Measurements from ENCODE around the gene RSPH3. TPM values are rescaled to one million over a fixed set of nuclear protein-coding genes. Genes with fewer than 3 reads are reported as not detected.
"Not testable (repeated sequence)": the region's sequence is repeated elsewhere in the genome, so short reads cannot be mapped to it uniquely, and the experiment has no call there.

The RSPH3 gene
- polyA plus RNA-seq, 1 experiment, result 2.3 TPM

GRCh38 chr6:159039885-159040258 lies 39.9 kb upstream of the RSPH3 start:
- no peak for TF ChIP-seq CTCF (IDR thresholded peaks at IDR 0.05; ENCODE audit: insufficient read depth, low read depth, low read length)
- POLR2A ChIA-PET, result no interaction called here
- Histone ChIP-seq H3K4me3 (ENCODE audit: low read depth, low read length) (no peak overlapping the region), H3K36me3 (ENCODE audit: control insufficient read depth, insufficient read depth, low read length) (no peaks in the 10 kb centered on the region), H3K27me3 (ENCODE audit: control insufficient read depth, insufficient read depth, low read length) (peaks cover 6% of the 10 kb centered on the region)
- CTCF ChIA-PET, result interaction anchor here (1.2 to 4.1 kb wide), 6 partner anchors 65 to 95 kb away, joined by 3 to 25 read pairs (median 8); no protein-coding TSS in a partner anchor
- no peak for DNase-seq (ENCODE audit: low read depth)

GRCh38 chr6:159038914-159039884 lies 39.2 kb upstream of the RSPH3 start:
- TF ChIP-seq CTCF (IDR thresholded peaks at IDR 0.05; ENCODE audit: insufficient read depth, low read depth, low read length), result no peak
- no peak overlapping the region for H3K4me3 ChIP-seq (ENCODE audit: low read depth, low read length)
- ChIA-PET POLR2A (no interaction called here), CTCF (interaction anchor here (0.7 to 4.1 kb wide), 8 partner anchors 28 to 96 kb away, joined by 3 to 25 read pairs (median 5); no protein-coding TSS in a partner anchor)
- DNase-seq (ENCODE audit: low read depth), result peak; percentile 51
- H3K36me3 ChIP-seq (ENCODE audit: control insufficient read depth, insufficient read depth, low read length), result no peaks in the 10 kb centered on the region
- H3K27me3 ChIP-seq (ENCODE audit: control insufficient read depth, insufficient read depth, low read length), result peaks cover 6% of the 10 kb centered on the region; the same call in 1 of the 2 replicates

- POLR2A ChIA-PET; H3K36me3 ChIP-seq (ENCODE audit: control insufficient read depth, insufficient read depth, low read length); DNase-seq (ENCODE audit: low read depth); H3K4me3 ChIP-seq (ENCODE audit: low read depth, low read length); H3K27me3 ChIP-seq (ENCODE audit: control insufficient read depth, insufficient read depth, low read length): not testable (repeated sequence)
- CTCF ChIA-PET, result interaction anchor here (0.7 to 3.3 kb wide), 4 partner anchors 27 to 97 kb away, joined by 3 to 18 read pairs (median 10); no protein-coding TSS in a partner anchor
Measured at GRCh38 chr6:159038318-159038717, 38.3 kb upstream of the RSPH3 start.

GRCh38 chr6:159037756-159038290 lies 37.8 kb upstream of the RSPH3 start:
- POLR2A ChIA-PET, result no interaction called here
- Histone ChIP-seq H3K4me3 (ENCODE audit: low read depth, low read length) (no peak overlapping the region), H3K27me3 (ENCODE audit: control insufficient read depth, insufficient read depth, low read length) (0 out of 2 replicates have a peak, but pooled peaks cover 4% of the 10 kb centered on the region), H3K36me3 (ENCODE audit: control insufficient read depth, insufficient read depth, low read length) (no peaks in the 10 kb centered on the region)
- no peak for DNase-seq (ENCODE audit: low read depth)
- TF ChIP-seq CTCF (IDR thresholded peaks at IDR 0.05; ENCODE audit: insufficient read depth, low read depth, low read length), result no peak
- CTCF ChIA-PET, result interaction anchor here (1.9 to 3.3 kb wide), 3 partner anchors 29 to 97 kb away, joined by 7 to 18 read pairs (median 14); no protein-coding TSS in a partner anchor

GRCh38 chr6:159036673-159037072 lies 36.7 kb upstream of the RSPH3 start:
- DNase-seq (ENCODE audit: low read depth), result no peak
- CTCF ChIA-PET, result interaction anchor here (1.6 kb wide), 1 partner anchor 68 kb away, joined by 6 read pairs; no protein-coding TSS in a partner anchor

More at GRCh38 chr6:159036673-159037072, 36.7 kb upstream of the RSPH3 start:
- Histone ChIP-seq H3K36me3 (ENCODE audit: control insufficient read depth, insufficient read depth, low read length) (no peaks in the 10 kb centered on the region), H3K27me3 (ENCODE audit: control insufficient read depth, insufficient read depth, low read length) (0 out of 2 replicates have a peak, but pooled peaks cover 4% of the 10 kb centered on the region), H3K4me3 (ENCODE audit: low read depth, low read length) (no peak overlapping the region)
- POLR2A ChIA-PET, result interaction anchor here (0.5 kb wide), 1 partner anchor 8 kb away, joined by 3 read pairs; the partner anchor contains the start of gene TAGAP
- no peak for TF ChIP-seq CTCF (IDR thresholded peaks at IDR 0.05; ENCODE audit: insufficient read depth, low read depth, low read length)

All from BJ (cell line).